Parathyroid adenoma (tissue), 2 donors: Measurements from ENCODE around the gene DCLK1.
A peak's percentile ranks its signal among the peaks of the same experiment; 100 is the strongest.
"Not testable (repeated sequence)": the region's sequence is repeated elsewhere in the genome, so short reads cannot be mapped to it uniquely, and the experiment has no call there.

Source experiments
- H2AFZ ChIP-seq: fragments of 300-600 bp; sonication (generic); one replicate; pipeline ENCODE4 v1.7.0; 2017; ENCODE audit warnings: antibody characterized with exemption, mild to moderate bottlenecking
- H3K27ac ChIP-seq: fragments of 300-600 bp; sonication (generic); one replicate; pipeline ENCODE4 v1.7.0; 2017
- H3K27me3 ChIP-seq: fragments of 300-600 bp; sonication (generic); one replicate; pipeline ENCODE4 v1.7.0; 2017; ENCODE audit warnings: low read length; ENCODE audit not compliant: control insufficient read depth, insufficient read depth
- H3K36me3 ChIP-seq: fragments of 300-600 bp; sonication (generic); one replicate; pipeline ENCODE4 v1.7.0; 2017; ENCODE audit warnings: low read length; ENCODE audit not compliant: control insufficient read depth, insufficient read depth
- H3K4me1 ChIP-seq: fragments of 300-600 bp; sonication (generic); one replicate; pipeline ENCODE4 v1.7.0; 2017; ENCODE audit warnings: control low read depth
- H3K4me2 ChIP-seq: fragments of 300-600 bp; sonication (generic); one replicate; pipeline ENCODE4 v1.7.0; 2017; ENCODE audit warnings: low read length
- H3K4me3 ChIP-seq: fragments of 300-600 bp; sonication (generic); one replicate; pipeline ENCODE4 v1.7.0; 2017; ENCODE audit warnings: low read depth, low read length
- H3K79me2 ChIP-seq: fragments of 300-600 bp; sonication (generic); one replicate; pipeline ENCODE4 v1.7.0; 2017; ENCODE audit warnings: control low read depth
- H3K9ac ChIP-seq: fragments of 300-600 bp; sonication (generic); one replicate; pipeline ENCODE4 v1.7.0; 2017; ENCODE audit warnings: mild to moderate bottlenecking
- H3K9me3 ChIP-seq: fragments of 300-600 bp; sonication (generic); one replicate; pipeline ENCODE4 v1.7.0; 2017; ENCODE audit warnings: low read length; ENCODE audit not compliant: control insufficient read depth
- TF ChIP-seq, protein P1 (sequence below): fragments of 300-600 bp; sonication (generic); IDR thresholded peaks from one replicate; pipeline ENCODE4 v1.7.0; 2017; ENCODE audit warnings: antibody characterized with exemption, mild to moderate bottlenecking
- donor health status: primary hyperparathyroidism.

DCLK1 gene

DNA sequence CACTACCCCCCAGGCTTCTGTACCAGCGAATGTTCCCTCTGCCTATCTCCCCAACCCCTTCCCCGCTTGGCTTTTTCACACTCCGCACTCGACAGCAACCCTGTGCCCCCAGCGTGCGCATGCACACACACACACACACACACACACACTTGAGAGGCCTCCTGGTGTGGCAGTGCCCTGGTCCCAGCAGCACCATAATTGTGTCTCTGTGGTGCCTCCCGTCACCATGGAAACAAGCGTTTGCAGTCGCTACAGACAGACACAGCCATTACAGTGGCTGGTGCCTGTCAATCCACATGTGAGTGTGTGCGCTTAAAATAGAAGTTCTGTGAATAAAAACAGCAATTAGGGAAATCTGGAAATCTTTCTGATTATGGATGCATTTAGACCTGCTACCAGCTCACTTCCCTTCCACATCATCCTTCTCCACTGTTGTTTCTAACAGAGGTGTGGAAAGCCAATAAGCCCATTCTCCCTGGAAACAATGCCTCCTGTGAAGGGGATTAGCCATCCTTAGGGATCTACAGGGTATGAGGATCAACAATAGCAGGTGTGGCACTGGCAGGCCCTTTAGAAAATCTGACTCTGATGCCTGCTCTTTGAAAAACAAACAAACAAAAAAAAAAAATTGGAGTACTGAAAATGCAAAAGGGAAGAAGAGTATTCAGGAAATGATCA lies 146.3 kb downstream of the DCLK1 start:
- Histone ChIP-seq H3K27ac (no peak overlapping the region), H3K4me1 (peaks cover 10% of the 10 kb centered on the region), H3K27me3 (no peaks in the 10 kb centered on the region), H3K4me3 (no peak overlapping the region), H3K79me2 (no peaks in the 10 kb centered on the region), H3K9ac (no peak overlapping the region), H3K4me2 (no peak overlapping the region), H3K36me3 (no peaks in the 10 kb centered on the region), H3K9me3 (no peaks in the 10 kb centered on the region), H2AFZ (no peak overlapping the region)
- TF ChIP-seq, protein P1, sequence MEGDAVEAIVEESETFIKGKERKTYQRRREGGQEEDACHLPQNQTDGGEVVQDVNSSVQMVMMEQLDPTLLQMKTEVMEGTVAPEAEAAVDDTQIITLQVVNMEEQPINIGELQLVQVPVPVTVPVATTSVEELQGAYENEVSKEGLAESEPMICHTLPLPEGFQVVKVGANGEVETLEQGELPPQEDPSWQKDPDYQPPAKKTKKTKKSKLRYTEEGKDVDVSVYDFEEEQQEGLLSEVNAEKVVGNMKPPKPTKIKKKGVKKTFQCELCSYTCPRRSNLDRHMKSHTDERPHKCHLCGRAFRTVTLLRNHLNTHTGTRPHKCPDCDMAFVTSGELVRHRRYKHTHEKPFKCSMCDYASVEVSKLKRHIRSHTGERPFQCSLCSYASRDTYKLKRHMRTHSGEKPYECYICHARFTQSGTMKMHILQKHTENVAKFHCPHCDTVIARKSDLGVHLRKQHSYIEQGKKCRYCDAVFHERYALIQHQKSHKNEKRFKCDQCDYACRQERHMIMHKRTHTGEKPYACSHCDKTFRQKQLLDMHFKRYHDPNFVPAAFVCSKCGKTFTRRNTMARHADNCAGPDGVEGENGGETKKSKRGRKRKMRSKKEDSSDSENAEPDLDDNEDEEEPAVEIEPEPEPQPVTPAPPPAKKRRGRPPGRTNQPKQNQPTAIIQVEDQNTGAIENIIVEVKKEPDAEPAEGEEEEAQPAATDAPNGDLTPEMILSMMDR, result no peak

DNA sequence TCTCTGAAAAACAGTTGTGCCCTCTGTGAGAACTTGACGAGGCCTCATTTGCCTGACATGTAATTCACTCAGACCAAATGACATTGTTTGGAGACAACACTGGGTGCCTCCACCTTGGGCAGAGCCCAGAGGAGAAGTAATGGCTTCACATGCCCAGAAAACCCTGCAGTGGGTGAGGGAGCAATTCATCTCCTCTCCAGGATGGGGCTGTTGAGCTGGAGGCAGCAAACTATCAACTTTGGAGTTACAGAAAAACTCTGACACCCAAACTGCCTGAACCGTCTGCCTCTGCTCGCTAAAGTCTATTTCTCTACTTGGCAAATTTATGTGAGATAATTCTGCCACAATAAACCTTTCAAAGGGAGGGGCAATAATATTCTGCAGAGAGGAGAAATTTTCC lies 146.9 kb downstream of the DCLK1 start:
- TF ChIP-seq, protein P1, result no peak
- no peaks in the 10 kb centered on the region for H3K36me3 ChIP-seq
- H3K27me3 ChIP-seq, result no peaks in the 10 kb centered on the region

DNA sequence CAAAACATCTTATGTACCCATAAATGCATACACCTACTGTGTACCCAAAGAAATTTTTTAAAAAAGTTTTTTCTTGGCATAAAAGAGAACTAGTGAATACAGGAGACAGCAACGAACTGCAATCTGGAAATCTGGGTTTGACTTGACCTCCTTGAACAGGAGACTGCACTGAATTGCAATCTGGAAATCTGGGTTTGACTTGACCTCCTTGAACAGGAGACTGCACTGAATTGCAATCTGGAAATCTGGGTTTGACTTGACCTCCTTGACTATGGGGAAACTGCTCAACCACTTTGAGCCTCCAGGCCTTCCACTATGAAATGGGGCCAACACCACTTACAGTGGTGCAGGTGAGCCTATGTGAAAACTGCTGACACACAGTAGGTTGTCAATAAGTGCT lies 147.5 kb downstream of the DCLK1 start:
- not testable (repeated sequence) for H3K9ac ChIP-seq, H3K4me3 ChIP-seq, H3K79me2 ChIP-seq, H2AFZ ChIP-seq, H3K4me2 ChIP-seq, H3K36me3 ChIP-seq, H3K27me3 ChIP-seq, H3K27ac ChIP-seq, H3K9me3 ChIP-seq
- peaks cover 13% of the 10 kb centered on the region for H3K4me1 ChIP-seq

More for the DNA sequence above, 146.9 kb downstream of the DCLK1 start:
- Histone ChIP-seq H3K9ac (no peak overlapping the region), H3K79me2 (no peaks in the 10 kb centered on the region), H2AFZ (no peak overlapping the region), H3K27ac (no peak overlapping the region), H3K4me1 (peaks cover 10% of the 10 kb centered on the region), H3K4me2 (no peak overlapping the region), H3K9me3 (no peaks in the 10 kb centered on the region), H3K4me3 (no peak overlapping the region)

DNA sequence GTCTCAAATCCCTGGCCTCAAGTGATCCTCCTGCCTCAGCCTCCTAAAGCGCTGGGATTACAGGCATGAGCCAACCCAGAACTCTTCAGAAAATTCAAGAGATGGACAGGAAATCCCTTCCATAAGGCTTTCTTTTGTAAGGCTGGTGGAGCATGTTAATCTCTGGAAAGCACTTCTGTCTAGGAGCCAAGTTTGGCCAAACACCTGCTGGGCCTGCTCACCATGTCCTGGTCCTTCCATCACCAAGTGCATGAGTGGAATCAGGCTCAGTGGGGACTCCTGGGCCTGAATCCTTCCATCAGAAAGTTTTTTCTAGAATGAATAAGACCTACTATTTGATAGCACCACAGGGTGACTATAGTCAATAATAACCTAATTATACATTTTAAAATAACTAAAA lies 148.0 kb downstream of the DCLK1 start:
- Histone ChIP-seq H3K9me3 (no peaks in the 10 kb centered on the region), H3K9ac (no peak overlapping the region), H3K4me1 (peaks cover 10% of the 10 kb centered on the region), H3K27ac (no peak overlapping the region), H3K4me2 (no peak overlapping the region), H2AFZ (no peak overlapping the region), H3K36me3 (no peaks in the 10 kb centered on the region), H3K27me3 (no peaks in the 10 kb centered on the region), H3K4me3 (no peak overlapping the region), H3K79me2 (no peaks in the 10 kb centered on the region)
- TF ChIP-seq, protein P1, result no peak

DNA sequence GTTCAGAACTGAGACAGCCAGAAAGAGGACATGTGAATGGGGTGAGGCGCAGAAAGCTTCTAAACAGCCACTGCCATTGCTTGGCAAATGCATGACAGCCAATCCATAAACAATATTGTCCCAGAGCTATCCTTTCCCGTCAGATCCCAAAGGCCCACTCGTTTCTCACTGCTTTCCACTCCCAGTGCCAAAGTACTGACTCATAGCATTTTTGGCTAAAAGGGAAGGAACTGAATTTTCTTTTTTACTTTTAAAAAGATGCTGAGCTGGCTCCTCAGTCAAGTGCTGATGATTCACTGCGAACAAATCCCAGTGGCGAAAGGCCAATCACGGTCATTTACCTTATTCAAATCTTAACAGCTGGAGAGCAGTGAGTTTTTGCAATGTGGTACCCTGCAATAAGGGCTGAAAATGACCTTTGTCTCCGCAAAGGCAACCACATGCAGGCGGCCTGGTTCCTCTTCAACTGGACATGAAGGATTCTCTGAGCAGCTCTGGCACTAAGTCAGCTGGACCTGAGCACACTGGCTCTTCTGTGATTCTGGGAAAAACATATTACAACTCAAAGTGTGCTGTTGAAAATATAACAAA lies 151.7 kb downstream of the DCLK1 start:
- TF ChIP-seq, protein P1, result no peak
- Histone ChIP-seq H3K9me3 (no peaks in the 10 kb centered on the region), H2AFZ (peak overlapping the region; percentile 58), H3K9ac (no peak overlapping the region), H3K27ac (peak overlapping the region; percentile 69), H3K27me3 (no peaks in the 10 kb centered on the region), H3K79me2 (no peaks in the 10 kb centered on the region), H3K4me2 (no peak overlapping the region), H3K4me3 (no peak overlapping the region), H3K36me3 (no peaks in the 10 kb centered on the region), H3K4me1 (peaks cover 6% of the 10 kb centered on the region)
